Activated CD8-positive, alpha-beta memory T cell treated with anti-CD3 and anti-CD28 coated beads, Interleukin-2, amount 50 U/mL, for 4 hours (primary cell): ENCODE results near the gene PITX3.
"Not testable (repeated sequence)": the region's sequence is repeated elsewhere in the genome, so short reads cannot be mapped to it uniquely, and the experiment has no call there.

Experiments
- DNase-seq: peaks from one replicate; pipeline ENCODE4 v3.0.0-alpha.2; 2020

Gene PITX3

DNA sequence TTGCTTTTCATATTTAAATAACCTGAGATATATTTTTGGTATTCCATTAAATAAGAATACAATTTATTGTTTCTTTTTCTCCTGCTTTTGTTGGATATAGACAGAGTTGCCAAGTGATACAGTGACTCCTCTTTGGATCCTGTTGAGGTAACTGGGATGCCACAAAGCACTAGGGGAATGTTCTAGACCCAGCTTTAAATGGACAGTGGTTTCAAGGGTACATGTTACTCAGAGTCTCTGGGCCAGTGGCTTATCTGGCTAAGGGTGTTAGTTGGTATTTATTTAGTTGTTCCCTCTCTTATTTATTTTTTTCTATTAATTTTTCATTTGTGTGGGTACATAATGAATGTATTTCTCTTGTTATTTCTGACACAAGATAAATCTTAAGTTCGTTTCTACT lies 13.1 kb upstream of the PITX3 start:
- DNase-seq, result no peak

DNA sequence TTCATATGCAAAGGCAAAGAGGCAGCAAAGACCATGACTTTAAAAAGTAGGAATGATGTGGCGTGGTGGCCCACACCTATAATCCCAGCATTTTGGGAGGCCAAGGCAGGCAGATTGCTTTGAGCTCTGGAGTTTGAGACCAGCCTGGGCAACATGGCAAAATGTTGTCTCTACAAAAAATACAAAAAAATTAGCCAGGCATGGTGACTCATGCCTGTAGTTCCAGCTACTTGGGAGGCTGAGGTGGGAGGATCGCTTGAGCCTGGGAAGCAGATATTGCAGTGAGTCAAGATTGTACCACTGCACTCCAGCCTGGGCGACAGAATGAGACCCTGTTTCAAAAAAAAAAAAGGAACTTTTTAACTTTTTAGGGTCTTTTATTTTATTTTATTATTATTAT lies 11.2 kb upstream of the PITX3 start:
- not testable (repeated sequence) for DNase-seq

DNA sequence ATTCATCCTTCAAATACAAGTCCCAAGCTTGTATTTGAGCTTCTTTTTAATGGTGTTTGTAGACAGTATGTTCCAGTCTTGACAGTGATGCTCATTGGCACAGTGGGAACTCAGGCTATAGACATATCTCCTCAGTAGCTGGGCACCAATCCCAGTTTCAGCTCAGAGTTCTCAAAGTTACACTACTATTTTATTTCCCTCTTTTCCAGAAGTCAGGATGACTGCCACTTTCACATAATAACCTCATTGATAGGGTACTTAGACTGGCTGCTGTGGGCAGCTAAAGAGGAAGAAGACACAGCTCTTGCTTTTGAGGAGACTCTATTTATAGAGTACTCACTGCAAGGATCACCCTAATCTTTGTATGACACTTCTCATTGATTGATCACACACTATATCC lies 6.4 kb upstream of the PITX3 start:
- no peak for DNase-seq

DNA sequence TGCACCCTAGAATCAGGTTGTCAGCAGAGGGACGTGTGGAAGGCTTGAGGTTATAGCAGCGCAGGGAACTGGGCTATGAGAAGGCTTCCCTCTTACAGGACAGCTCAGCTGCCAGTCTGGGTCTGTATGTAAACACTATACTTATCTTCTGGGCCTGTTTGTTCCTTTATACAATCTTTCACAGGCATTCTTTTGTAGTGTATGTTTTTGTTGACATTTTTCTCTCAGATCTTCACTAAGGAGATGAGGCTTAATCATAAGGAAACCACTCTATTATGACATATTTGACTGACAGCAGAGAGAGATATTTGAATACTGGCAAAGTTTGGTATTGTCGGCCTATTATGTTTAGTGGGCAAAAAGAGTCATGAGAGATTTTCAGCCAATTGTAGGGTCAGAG lies 4.9 kb upstream of the PITX3 start:
- no peak for DNase-seq

DNA sequence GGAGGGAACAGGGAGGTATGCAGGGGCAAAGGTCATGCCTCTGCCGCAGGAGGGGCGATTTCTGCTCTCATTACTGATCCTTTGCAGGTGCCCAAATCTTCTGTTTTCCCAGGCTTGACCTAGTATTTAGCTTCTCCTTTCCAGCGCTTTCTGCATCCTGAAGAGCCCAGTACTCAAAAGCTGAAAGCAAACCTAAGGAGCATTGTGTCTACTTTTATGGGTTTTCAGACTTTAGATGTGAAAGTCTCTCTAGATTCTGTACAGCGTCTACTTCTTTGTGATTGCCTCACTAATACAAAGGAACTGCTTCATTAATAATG lies 4.6 kb upstream of the PITX3 start:
- no peak for DNase-seq

DNA sequence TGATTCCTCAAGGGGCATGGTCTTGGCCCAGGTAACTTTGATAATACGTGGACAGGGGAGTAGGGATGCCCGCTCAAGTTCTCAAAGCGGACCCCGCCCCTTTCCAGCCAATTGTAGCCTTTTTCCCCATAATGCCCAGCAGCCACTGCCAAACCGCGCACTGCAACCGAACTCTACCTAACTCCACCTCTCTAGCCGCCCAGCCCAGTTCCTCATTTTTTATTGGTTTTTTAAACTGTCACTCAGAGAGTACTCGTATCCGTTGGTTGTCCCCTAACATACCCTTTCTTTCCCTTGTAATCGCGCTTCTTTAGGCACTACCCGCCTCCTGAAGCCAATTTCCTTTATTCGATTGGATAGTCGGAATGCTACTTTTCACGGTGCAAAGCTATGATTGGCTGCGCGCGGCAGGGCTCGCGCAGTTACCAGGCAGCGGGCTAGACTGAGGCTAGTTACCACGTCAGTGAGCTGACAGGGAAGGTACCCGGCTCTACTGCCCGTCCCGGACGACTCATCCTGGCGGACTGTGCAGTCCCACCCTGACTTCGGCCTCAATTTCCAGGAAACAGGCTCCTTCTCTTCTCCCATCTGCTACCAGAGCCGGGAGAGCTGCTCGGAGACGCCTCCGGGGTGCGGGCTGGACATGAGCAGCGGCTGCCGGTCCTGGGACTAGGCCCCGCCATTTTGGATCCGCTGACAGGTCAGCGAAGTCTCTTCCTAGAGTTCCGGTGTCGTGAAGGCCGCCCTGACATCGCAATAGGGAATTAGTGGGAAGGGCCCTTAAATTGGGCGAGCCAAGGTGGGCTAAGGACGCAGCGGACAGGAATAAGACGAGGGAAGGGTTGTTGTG lies 4.0 kb upstream of the PITX3 start, which contains the start of gene GBF1:
Gene GBF1 (plus strand): TSS at position 451 of the 850 bp plus-strand sequence. CDS start 13,407 bp downstream, outside the sequence.
- peak; percentile 81 for DNase-seq

DNA sequence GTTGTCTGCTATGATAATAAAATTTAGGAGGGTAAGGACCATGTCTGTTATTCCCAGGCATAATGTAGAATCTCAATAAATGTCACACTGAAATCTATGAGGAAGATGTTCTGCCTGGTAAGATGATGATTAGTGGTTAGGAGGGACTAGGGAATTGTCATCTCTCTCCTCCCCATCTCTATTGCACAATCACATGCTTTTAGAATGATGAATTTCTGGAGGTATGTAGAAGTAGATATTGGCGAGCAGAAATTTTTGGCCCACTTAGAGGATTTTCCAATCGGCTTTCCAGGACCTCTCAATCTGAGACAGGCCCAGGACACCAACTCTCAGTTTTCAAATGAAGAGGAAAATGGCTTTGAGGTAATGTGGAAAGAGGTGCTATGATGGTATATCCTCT lies 2.0 kb upstream of the PITX3 start:
- DNase-seq, result no peak

DNA sequence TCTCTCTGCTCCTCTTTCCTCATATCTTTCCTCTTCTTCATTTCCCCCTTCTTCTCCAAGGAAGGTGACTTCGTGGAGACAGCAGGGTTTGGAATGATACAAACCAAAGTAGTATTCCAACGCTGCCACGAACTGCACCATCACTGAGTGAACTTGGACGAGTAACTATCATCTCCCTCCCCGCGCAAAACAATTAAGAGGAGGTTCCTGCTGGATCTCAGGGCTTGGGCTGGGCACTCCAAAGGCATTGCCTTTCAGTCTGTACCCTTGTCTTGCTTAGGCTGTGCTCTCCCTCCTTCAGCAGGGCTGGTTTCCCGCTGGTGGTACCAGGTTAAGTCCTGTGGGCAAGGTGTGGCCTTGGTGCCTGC lies 790 bp upstream of the PITX3 start:
- no peak for DNase-seq

DNA sequence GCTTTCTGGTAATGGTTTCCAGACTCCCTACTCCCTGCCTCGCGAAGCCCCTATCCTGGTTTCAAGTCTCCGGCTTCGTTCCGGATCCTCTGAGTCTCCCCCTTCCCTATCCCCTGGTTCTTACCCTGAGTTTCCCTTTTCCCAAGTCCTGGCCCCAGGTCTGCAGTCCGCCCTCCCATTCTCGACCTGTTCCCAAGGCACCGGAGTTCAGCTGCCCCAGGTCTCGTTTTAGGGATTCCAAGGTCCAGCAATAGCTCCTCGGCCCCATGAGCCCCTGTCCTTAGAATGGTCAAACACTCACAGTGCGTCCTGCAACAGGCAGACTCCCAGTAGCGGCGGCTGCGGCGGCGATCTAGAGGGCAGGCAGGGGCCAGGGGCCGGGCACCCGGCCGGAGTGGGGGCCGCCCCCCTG lies 274 bp downstream of the PITX3 start:
- no peak for DNase-seq

DNA sequence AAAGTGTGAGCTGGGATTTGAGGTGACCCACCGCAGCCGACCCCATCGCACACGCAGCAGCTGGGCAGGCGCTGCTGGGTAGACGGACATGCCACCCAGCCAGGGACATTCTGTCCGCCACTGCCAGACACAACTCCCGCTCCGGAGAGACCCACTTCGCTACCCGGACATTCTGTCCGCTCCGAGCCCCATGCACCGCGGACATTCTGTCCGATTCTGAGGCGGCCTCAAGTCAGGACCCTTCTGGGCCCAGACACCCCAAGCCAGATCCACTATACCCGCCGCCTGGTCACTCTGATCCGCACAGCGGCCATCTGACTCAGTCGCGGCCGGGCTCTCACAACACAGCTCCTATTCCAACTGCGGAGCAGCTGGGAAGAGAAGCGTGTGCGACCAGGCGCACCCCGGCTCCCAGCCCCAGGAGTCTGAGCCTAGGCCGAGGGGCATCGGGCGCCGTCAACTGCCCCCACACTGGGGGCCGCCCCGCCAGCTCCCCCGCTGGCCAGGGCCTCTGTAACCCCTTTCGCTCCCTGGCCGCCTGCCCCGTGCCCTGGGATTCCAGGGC lies 763 bp downstream of the PITX3 start:
- no peak for DNase-seq

DNA sequence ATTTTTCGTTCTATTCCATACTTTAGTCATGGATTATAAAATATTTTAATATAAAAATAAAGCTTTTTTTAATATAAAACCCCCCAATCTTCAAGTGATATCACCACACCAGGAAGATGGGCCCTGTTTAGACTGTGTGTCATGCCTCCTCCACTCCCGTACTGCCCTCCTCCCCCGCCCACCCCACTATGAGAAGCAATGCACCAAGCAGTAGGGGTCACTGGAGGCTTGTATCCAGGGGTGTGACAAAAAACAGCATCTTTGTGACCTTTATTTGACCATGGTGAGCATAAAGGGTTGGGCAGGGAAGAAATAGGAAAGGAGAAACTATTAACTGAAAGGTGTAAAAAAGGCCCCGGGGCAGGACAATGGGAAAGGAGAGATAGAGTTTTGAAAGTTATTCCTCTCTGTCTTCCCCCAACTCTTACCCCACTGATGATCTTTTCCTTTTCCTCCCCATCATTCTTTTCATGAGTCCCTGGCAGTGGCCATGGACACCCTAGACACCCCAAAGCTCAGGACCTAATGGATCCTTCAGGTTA lies 3.5 kb downstream of the PITX3 start:
- no peak for DNase-seq

DNA sequence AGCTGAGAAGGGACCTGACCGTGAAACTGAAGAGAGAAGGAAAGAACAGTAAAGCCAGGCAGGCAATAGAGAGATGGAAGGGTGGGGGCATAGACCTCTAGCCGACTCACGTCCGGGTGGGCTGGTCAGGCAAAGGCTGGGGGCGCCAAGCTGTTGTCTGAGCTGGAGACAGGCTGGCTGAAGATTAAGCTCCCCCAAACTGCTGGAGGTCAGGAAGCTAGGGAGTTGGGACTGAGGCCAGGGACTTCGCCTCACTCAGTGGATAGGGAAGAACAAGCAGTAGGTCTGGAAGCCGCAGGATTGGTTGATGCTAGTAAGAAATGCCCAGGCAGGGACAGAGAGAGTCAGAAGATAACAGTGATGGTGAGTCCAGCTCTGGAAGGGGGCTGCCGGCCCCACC lies 5.3 kb downstream of the PITX3 start:
- DNase-seq, result no peak

DNA sequence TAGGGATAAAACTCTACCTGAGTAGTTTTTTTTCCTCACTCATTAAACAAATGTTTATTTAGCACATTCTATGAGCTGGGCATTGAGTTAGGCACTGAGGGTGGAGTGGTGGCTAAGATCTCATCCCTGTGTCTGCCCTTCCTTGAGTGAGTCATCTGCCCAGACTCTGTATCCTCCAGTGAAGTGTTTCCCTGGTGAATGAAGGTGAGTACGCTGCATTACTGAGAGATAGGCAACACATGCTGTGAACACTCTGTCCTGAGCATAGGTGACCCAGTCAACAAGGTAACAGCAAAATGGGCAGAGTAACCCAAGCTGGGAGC lies 5.8 kb downstream of the PITX3 start:
- DNase-seq, result no peak

DNA sequence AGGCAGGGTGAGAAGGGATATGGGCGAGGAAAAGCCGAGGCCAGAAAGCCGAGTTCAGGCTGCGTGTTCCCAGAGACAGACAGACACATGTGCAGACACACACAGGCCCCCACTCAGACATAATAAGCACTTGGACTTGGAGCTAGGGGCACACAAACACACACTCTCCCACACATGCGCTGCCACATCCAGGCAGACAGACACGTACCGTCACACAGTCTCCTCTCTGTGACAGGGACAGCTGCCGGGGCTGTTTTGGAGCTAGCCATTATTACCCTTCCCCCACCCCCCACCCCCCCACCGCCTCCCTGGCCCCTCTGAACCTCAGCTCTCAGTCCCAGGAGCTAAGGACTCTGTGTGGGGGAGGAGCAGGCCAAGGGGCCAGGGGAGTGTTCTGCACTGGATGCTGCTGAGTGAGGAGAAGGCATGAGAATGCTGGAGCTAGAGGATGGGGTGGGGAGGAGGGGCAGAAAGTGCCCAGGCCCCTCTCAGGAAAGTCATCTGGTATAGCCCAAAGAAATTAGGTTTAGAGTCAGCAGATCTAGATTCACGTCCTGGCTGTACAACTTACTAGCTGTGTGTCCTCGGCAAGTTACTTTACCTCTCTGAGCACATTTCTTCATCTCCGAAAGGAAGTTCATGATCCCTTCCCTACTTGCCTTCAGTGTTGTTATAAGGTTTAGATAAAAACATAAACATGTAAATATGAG lies 6.3 kb downstream of the PITX3 start:
- DNase-seq, result no peak

DNA sequence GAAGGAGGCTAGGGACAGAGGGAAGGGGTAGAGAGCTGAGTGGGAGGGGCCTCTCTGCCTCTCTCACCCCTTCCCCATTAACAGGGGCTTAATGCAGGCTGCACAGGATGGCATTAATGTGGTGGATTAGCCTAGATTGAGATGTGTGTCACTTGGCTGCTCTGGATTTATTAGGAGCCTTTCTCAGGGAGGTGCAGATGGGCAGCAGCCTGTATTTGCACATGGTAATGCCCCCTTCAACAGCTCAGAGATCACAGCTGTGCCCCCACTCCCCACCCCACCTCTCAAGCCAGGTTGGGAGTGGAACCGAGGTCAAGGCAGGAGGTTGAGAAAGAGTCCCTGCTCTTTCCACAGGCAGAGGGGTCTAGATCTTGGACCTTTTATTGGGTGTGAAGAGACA lies 7.3 kb downstream of the PITX3 start:
- no peak for DNase-seq

DNA sequence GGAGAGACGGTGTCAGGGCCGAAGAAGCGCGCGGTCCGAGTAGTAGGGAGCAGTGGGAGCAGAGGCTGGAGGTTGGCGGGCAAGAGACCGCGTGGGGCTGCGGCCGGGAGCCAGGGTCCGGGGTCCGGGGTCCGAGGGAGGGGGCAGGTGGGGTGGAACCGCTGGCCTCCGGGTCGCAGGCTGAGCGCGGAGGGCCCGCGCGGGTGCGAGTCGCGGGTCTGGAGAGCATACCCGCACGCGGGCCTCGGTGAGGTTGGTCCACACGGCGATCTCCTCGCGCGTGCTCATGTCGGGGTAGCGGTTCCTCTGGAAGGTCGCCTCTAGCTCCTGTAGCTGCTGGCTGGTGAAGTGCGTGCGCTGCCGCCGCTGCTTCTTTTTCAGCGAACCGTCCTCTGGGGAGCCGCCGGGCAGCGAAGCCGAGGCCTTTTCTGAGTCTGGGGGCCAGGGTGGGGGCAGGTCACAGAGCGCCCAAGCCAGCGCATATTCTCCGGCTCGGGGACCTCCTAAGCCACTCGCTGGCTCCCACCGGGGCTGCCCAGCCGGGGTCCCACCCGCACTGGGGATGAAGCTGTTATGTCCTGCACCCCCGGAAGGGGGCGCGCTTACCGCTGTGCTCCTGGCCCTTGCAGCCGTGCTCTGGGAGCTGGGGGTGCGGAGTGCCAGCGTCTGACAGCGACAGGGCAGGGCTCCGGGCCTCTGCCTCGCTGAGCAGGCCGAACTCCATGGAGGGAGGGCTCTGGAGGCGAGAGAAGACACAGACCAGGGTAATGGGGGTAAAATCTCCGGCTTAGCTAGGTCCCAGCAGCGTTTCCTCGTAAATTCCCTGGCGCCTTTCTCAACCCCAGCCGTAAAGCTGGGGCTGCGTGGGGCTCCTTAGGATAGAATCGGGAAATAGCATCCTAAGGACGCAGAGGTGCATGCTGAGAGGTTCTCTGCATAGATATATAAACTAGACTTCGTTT lies 9.7 kb downstream of the PITX3 start:
- DNase-seq, result peak; percentile 66

DNA sequence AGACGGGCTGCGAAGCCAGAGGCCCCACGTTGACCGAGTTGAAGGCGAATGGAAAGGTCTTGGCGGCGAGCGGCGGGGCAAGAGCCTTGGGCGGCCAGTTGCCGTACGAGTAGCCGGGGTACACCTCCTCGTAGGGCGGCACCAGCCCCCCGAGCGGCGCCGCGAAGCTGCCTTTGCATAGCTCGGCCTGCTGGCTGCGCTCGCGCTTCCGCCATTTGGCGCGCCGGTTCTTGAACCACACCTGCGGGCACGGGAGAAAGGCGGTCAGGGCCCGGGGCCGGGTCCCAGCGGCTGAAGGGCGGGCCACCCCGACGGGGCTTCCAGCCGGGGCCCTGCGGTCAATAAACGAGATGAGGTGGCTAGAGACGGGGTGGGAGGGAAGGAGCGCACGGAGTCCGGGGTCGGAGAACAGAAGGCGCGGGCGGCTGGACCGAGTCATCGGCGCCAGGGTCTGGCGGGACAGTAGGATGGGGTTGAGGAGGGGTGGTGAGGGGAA lies 10.4 kb downstream of the PITX3 start:
- peak; percentile 52 for DNase-seq

DNA sequence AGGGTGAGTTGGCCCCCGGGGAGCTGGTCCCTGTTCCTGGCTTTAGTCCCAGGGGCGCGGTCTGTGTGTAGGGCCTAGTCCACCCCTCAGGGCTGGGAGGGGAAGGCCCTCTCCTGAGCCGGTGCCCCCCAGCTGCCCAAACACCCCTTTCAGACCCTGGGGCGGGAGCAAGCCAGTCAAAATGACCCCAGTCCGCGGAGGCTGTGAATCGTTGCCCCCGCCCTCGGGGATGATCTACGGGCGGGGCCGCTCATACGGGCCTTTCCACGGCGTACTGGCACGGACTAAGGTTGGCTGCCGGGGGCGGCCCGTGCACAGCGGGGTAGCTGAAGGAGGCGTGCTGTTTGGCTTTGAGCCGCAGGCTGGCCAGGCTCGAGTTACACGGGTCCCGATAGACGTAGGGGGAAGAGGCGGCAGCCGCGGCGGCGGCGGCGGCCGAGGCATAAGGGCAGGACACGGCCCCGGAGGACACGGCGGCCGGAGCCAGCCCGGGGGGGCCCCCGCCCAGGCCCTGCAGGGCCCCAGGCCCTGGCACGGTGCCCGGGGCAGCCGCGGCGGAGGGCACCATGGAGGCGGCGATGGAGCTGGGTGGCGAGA lies 10.9 kb downstream of the PITX3 start:
- DNase-seq, result peak; percentile 41

DNA sequence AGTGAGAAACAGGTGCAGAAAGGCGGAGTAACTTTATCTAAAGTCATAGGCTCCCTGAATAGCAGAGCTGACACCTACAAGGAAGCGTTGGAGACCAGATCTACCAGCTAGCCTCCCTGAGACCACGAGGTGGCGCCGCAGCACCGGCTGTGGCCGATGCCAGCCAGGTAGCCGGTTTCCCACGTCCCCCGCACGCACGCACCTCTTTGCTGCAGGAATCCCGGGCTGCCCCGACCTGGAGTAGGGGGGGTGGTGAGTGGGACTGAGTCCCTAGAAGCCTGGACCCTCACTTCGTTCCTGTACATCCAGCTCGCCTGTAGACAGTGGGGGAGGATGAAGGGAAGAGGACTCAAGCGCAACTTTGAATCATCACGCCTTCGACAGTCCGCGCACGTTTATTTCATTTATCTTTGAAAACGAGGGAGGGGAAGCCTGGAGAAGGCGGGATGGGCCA lies 11.5 kb downstream of the PITX3 start:
- DNase-seq, result peak; percentile 87

DNA sequence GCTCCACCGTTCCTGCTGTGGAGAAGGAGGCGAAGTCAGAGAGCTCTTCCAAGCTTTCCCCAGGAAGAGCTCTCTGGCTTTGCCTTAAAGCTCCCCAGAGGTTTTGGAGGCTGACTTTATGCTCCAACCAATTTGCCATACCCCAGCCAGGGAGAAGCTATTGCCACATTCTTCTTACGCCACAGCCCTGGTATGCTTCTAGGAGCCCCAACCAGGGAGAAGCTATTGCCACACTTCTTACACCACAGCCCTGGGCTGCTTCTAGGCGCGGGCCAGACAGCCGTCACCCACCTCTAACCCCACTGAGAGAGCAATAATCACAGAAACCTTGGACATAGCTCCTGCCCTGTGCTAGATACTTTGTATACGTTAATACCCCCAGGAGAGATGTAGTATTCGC lies 14.3 kb downstream of the PITX3 start:
- no peak for DNase-seq

DNA sequence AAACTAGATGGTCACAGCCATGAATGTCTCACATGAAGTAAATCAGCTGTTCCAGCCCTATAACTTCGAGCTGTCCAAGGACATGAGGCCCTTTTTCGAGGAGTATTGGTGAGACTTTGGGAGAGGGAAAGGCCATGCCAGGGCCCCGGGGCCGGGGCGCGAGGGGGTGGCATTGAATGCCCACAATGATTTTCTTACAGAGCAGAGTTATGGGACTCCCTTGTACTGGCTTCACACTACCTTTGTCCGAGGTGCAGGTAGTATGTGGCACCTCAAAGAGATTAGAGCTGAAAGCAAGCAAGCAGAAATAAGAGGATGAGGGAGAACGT lies 14.8 kb downstream of the PITX3 start:
- no peak for DNase-seq
